ENCODE results near the gene FHIT. TPM values are rescaled to one million over a fixed set of nuclear protein-coding genes. Genes with fewer than 3 reads are reported as not detected.

FHIT gene
- total and polyA plus RNA-seq, 2 experiments from 2014 or later = 9.7 to 16.2 TPM

GRCh38 chr3:60036803-60037202 is 1214.4 kb downstream of the FHIT start:
- no peaks in the 10 kb centered on the region for H3K4me1 ChIP-seq (ENCODE audit: insufficient read depth)
- no peaks in the 10 kb centered on the region for H3K79me2 ChIP-seq
- H3K9me3 ChIP-seq (ENCODE audit: low read depth) = no peaks in the 10 kb centered on the region
- no peak overlapping the region for H3K4me3 ChIP-seq
- H3K9me2 ChIP-seq (replicated peaks; ENCODE audit: insufficient read depth) = no peaks in the 10 kb centered on the region
- H4K20me1 ChIP-seq (ENCODE audit: insufficient read depth, poor library complexity, severe bottlenecking) = no peaks in the 10 kb centered on the region
- H3K27ac ChIP-seq = no peak overlapping the region
- no peak for TF ChIP-seq EZH2phosphoT487 (IDR thresholded peaks at IDR 0.05; ENCODE audit: low read depth, severe bottlenecking, unreplicated experiment)
- no peak for TF ChIP-seq EZH2 (IDR thresholded peaks at IDR 0.05; ENCODE audit: borderline replicate concordance)
- no peak for TF ChIP-seq CTCF (IDR thresholded peaks at IDR 0.05; ENCODE audit: poor library complexity)
- H3K36me3 ChIP-seq (replicated peaks; ENCODE audit: insufficient read depth, low read depth) = no peaks in the 10 kb centered on the region
- no peak overlapping the region for H2AFZ ChIP-seq
- H3K4me2 ChIP-seq = no peak overlapping the region
- WGBS (ENCODE audit: low lambda C conversion rate, missing lambda C conversion rate) = 95% methylated on average over 7 of the region's 7 CpGs
- H3K27me3 ChIP-seq = no peaks in the 10 kb centered on the region
- no peak for DNase-seq (ENCODE audit: low spot score)

- H3K27me3 ChIP-seq = no peaks in the 10 kb centered on the region
- H3K9me3 ChIP-seq (ENCODE audit: low read depth) = no peaks in the 10 kb centered on the region
- 84% methylated on average over 3 of the region's 3 CpGs for WGBS (ENCODE audit: low lambda C conversion rate, missing lambda C conversion rate)
- H3K4me3 ChIP-seq = no peak overlapping the region
- no peak overlapping the region for H3K27ac ChIP-seq
- H3K9me2 ChIP-seq (replicated peaks; ENCODE audit: insufficient read depth) = no peaks in the 10 kb centered on the region
- H3K4me1 ChIP-seq (ENCODE audit: insufficient read depth) = no peaks in the 10 kb centered on the region
- H3K4me2 ChIP-seq = no peak overlapping the region
- H3K79me2 ChIP-seq = no peaks in the 10 kb centered on the region
- DNase-seq (ENCODE audit: low spot score) = no peak
- TF ChIP-seq EZH2 (IDR thresholded peaks at IDR 0.05; ENCODE audit: borderline replicate concordance) = no peak
- no peak for TF ChIP-seq EZH2phosphoT487 (IDR thresholded peaks at IDR 0.05; ENCODE audit: low read depth, severe bottlenecking, unreplicated experiment)
- TF ChIP-seq CTCF (IDR thresholded peaks at IDR 0.05; ENCODE audit: poor library complexity) = no peak
- H4K20me1 ChIP-seq (ENCODE audit: insufficient read depth, poor library complexity, severe bottlenecking) = no peaks in the 10 kb centered on the region
- H3K36me3 ChIP-seq (replicated peaks; ENCODE audit: insufficient read depth, low read depth) = no peaks in the 10 kb centered on the region
- H2AFZ ChIP-seq = no peak overlapping the region
Measured at GRCh38 chr3:60033901-60034453, 1217.3 kb downstream of the FHIT start.

GRCh38 chr3:60030982-60031381 is 1220.3 kb downstream of the FHIT start:
- peaks cover 2% of the 10 kb centered on the region for H3K4me1 ChIP-seq (ENCODE audit: insufficient read depth)
- no peaks in the 10 kb centered on the region for H3K9me2 ChIP-seq (replicated peaks; ENCODE audit: insufficient read depth)
- H4K20me1 ChIP-seq (ENCODE audit: insufficient read depth, poor library complexity, severe bottlenecking) = no peaks in the 10 kb centered on the region
- H3K79me2 ChIP-seq = no peaks in the 10 kb centered on the region
- TF ChIP-seq EZH2phosphoT487 (IDR thresholded peaks at IDR 0.05; ENCODE audit: low read depth, severe bottlenecking, unreplicated experiment) (no peak), EZH2 (IDR thresholded peaks at IDR 0.05; ENCODE audit: borderline replicate concordance) (no peak), CTCF (IDR thresholded peaks at IDR 0.05; ENCODE audit: poor library complexity) (no peak)
- H3K4me2 ChIP-seq = no peak overlapping the region
- H2AFZ ChIP-seq = no peak overlapping the region
- WGBS (ENCODE audit: low lambda C conversion rate, missing lambda C conversion rate) = 69% methylated on average over 1 of the region's 1 CpG
- no peaks in the 10 kb centered on the region for H3K36me3 ChIP-seq (replicated peaks; ENCODE audit: insufficient read depth, low read depth)
- H3K4me3 ChIP-seq = no peak overlapping the region
- no peaks in the 10 kb centered on the region for H3K9me3 ChIP-seq (ENCODE audit: low read depth)
- no peak for DNase-seq (ENCODE audit: low spot score)
- H3K27me3 ChIP-seq = no peaks in the 10 kb centered on the region
- H3K27ac ChIP-seq = no peak overlapping the region

Data from hepatocyte (in vitro differentiated cells).